ENCODE results near the gene NT5C2. TPM values are rescaled to one million over a fixed set of nuclear protein-coding genes. Genes with fewer than 3 reads are reported as not detected.

NT5C2 gene
- total and polyA plus RNA-seq, 9 donors: 84.1 to 179 (median 124) TPM

GRCh38 chr10:103100620-103101019, 92.5 kb downstream of the NT5C2 start:
- H3K9me3 ChIP-seq (replicated peaks; ENCODE audit: control insufficient read depth, low read depth, low read length): no peaks in the 10 kb centered on the region
- H3K4me3 ChIP-seq (ENCODE audit: low read length): no peak overlapping the region
- H3K27me3 ChIP-seq (ENCODE audit: control insufficient read depth, insufficient read depth, low read length): no peaks in the 10 kb centered on the region
- H3K27ac ChIP-seq (ENCODE audit: low read length): no peak overlapping the region
- WGBS (ENCODE audit: insufficient coverage): no CpG with 5 or more reads among the region's 2 CpGs
- H3K36me3 ChIP-seq (ENCODE audit: control insufficient read depth, insufficient read depth, low read length): peaks cover 30% of the 10 kb centered on the region
- DNase-seq: no peak
- H3K4me1 ChIP-seq (ENCODE audit: control insufficient read depth, insufficient read depth, low read length): no peaks in the 10 kb centered on the region

- Histone ChIP-seq H3K9me3 (replicated peaks; ENCODE audit: control insufficient read depth, low read depth, low read length) (no peaks in the 10 kb centered on the region), H3K4me1 (ENCODE audit: control insufficient read depth, insufficient read depth, low read length) (no peaks in the 10 kb centered on the region), H3K36me3 (ENCODE audit: control insufficient read depth, insufficient read depth, low read length) (peaks cover 39% of the 10 kb centered on the region), H3K27ac (ENCODE audit: low read length) (no peak overlapping the region), H3K27me3 (ENCODE audit: control insufficient read depth, insufficient read depth, low read length) (no peaks in the 10 kb centered on the region), H3K4me3 (ENCODE audit: low read length) (no peak overlapping the region)
- no peak for DNase-seq
These were observed 94.8 kb downstream of the NT5C2 start for GRCh38 chr10:103098240-103098639.

GRCh38 chr10:103096130-103096529, 96.9 kb downstream of the NT5C2 start:
- no peak for DNase-seq
- no CpG with 5 or more reads among the region's 3 CpGs for WGBS (ENCODE audit: insufficient coverage)
- H3K27ac ChIP-seq (ENCODE audit: low read length): no peak overlapping the region
- H3K27me3 ChIP-seq (ENCODE audit: control insufficient read depth, insufficient read depth, low read length): no peaks in the 10 kb centered on the region
- peaks cover 52% of the 10 kb centered on the region for H3K36me3 ChIP-seq (ENCODE audit: control insufficient read depth, insufficient read depth, low read length)
- H3K4me1 ChIP-seq (ENCODE audit: control insufficient read depth, insufficient read depth, low read length): no peaks in the 10 kb centered on the region
- no peak overlapping the region for H3K4me3 ChIP-seq (ENCODE audit: low read length)
- no peaks in the 10 kb centered on the region for H3K9me3 ChIP-seq (replicated peaks; ENCODE audit: control insufficient read depth, low read depth, low read length)

- Histone ChIP-seq H3K4me3 (ENCODE audit: low read length) (no peak overlapping the region), H3K27me3 (ENCODE audit: control insufficient read depth, insufficient read depth, low read length) (no peaks in the 10 kb centered on the region), H3K27ac (ENCODE audit: low read length) (no peak overlapping the region), H3K4me1 (ENCODE audit: control insufficient read depth, insufficient read depth, low read length) (no peaks in the 10 kb centered on the region), H3K36me3 (ENCODE audit: control insufficient read depth, insufficient read depth, low read length) (peaks cover 58% of the 10 kb centered on the region), H3K9me3 (replicated peaks; ENCODE audit: control insufficient read depth, low read depth, low read length) (no peaks in the 10 kb centered on the region)
- DNase-seq: no peak
These were observed 98.1 kb downstream of the NT5C2 start for GRCh38 chr10:103095005-103095404.

GRCh38 chr10:103090911-103091310, 102.2 kb downstream of the NT5C2 start:
- H3K27ac ChIP-seq (ENCODE audit: low read length): no peak overlapping the region
- no peaks in the 10 kb centered on the region for H3K9me3 ChIP-seq (replicated peaks; ENCODE audit: control insufficient read depth, low read depth, low read length)
- peaks cover 69% of the 10 kb centered on the region for H3K36me3 ChIP-seq (ENCODE audit: control insufficient read depth, insufficient read depth, low read length)
- 100% methylated on average over 2 of the region's 7 CpGs for WGBS (ENCODE audit: insufficient coverage)
- H3K4me1 ChIP-seq (ENCODE audit: control insufficient read depth, insufficient read depth, low read length): no peaks in the 10 kb centered on the region
- no peaks in the 10 kb centered on the region for H3K27me3 ChIP-seq (ENCODE audit: control insufficient read depth, insufficient read depth, low read length)
- no peak for DNase-seq
- no peak overlapping the region for H3K4me3 ChIP-seq (ENCODE audit: low read length)

GRCh38 chr10:103089493-103089892, 103.6 kb downstream of the NT5C2 start:
- H3K27me3 ChIP-seq (ENCODE audit: control insufficient read depth, insufficient read depth, low read length): no peaks in the 10 kb centered on the region
- H3K27ac ChIP-seq (ENCODE audit: low read length): no peak overlapping the region
- WGBS (ENCODE audit: insufficient coverage): 94% methylated on average over 6 of the region's 10 CpGs

GRCh38 chr10:103086799-103087198, 106.3 kb downstream of the NT5C2 start:
- Histone ChIP-seq H3K4me3 (ENCODE audit: low read length) (no peak overlapping the region), H3K4me1 (ENCODE audit: control insufficient read depth, insufficient read depth, low read length) (no peaks in the 10 kb centered on the region), H3K27me3 (ENCODE audit: control insufficient read depth, insufficient read depth, low read length) (no peaks in the 10 kb centered on the region), H3K36me3 (ENCODE audit: control insufficient read depth, insufficient read depth, low read length) (peaks cover 67% of the 10 kb centered on the region), H3K9me3 (replicated peaks; ENCODE audit: control insufficient read depth, low read depth, low read length) (no peaks in the 10 kb centered on the region), H3K27ac (ENCODE audit: low read length) (no peak overlapping the region)
- WGBS (ENCODE audit: insufficient coverage): no CpG with 5 or more reads among the region's 2 CpGs
- DNase-seq: no peak

More at GRCh38 chr10:103089493-103089892, 103.6 kb downstream of the NT5C2 start:
- no peak for DNase-seq
- no peak overlapping the region for H3K4me3 ChIP-seq (ENCODE audit: low read length)
- H3K4me1 ChIP-seq (ENCODE audit: control insufficient read depth, insufficient read depth, low read length): no peaks in the 10 kb centered on the region
- H3K36me3 ChIP-seq (ENCODE audit: control insufficient read depth, insufficient read depth, low read length): peaks cover 73% of the 10 kb centered on the region
- no peaks in the 10 kb centered on the region for H3K9me3 ChIP-seq (replicated peaks; ENCODE audit: control insufficient read depth, low read depth, low read length)

GRCh38 chr10:103086261-103086660, 106.8 kb downstream of the NT5C2 start:
- no CpG with 5 or more reads among the region's 2 CpGs for WGBS (ENCODE audit: insufficient coverage)
- no peak for DNase-seq

GRCh38 chr10:103083977-103084320, 109.1 kb downstream of the NT5C2 start:
- H3K27me3 ChIP-seq (ENCODE audit: control insufficient read depth, insufficient read depth, low read length): no peaks in the 10 kb centered on the region
- no peak for DNase-seq
- H3K36me3 ChIP-seq (ENCODE audit: control insufficient read depth, insufficient read depth, low read length): peaks cover 41% of the 10 kb centered on the region
- H3K4me3 ChIP-seq (ENCODE audit: low read length): no peak overlapping the region
- H3K9me3 ChIP-seq (replicated peaks; ENCODE audit: control insufficient read depth, low read depth, low read length): no peaks in the 10 kb centered on the region
- 100% methylated on average over 2 of the region's 5 CpGs for WGBS (ENCODE audit: insufficient coverage)
- H3K27ac ChIP-seq (ENCODE audit: low read length): no peak overlapping the region
- H3K4me1 ChIP-seq (ENCODE audit: control insufficient read depth, insufficient read depth, low read length): no peaks in the 10 kb centered on the region

More at GRCh38 chr10:103086261-103086660, 106.8 kb downstream of the NT5C2 start:
- Histone ChIP-seq H3K4me1 (ENCODE audit: control insufficient read depth, insufficient read depth, low read length) (no peaks in the 10 kb centered on the region), H3K36me3 (ENCODE audit: control insufficient read depth, insufficient read depth, low read length) (peaks cover 62% of the 10 kb centered on the region), H3K27me3 (ENCODE audit: control insufficient read depth, insufficient read depth, low read length) (no peaks in the 10 kb centered on the region), H3K9me3 (replicated peaks; ENCODE audit: control insufficient read depth, low read depth, low read length) (no peaks in the 10 kb centered on the region), H3K27ac (ENCODE audit: low read length) (no peak overlapping the region), H3K4me3 (ENCODE audit: low read length) (no peak overlapping the region)

- 94% methylated on average over 7 of the region's 7 CpGs for WGBS (ENCODE audit: insufficient coverage)
- Histone ChIP-seq H3K9me3 (replicated peaks; ENCODE audit: control insufficient read depth, low read depth, low read length) (no peaks in the 10 kb centered on the region), H3K27ac (ENCODE audit: low read length) (no peak overlapping the region), H3K4me1 (ENCODE audit: control insufficient read depth, insufficient read depth, low read length) (no peaks in the 10 kb centered on the region), H3K36me3 (ENCODE audit: control insufficient read depth, insufficient read depth, low read length) (peaks cover 38% of the 10 kb centered on the region), H3K4me3 (ENCODE audit: low read length) (no peak overlapping the region), H3K27me3 (ENCODE audit: control insufficient read depth, insufficient read depth, low read length) (no peaks in the 10 kb centered on the region)
- DNase-seq: no peak
These were observed 109.7 kb downstream of the NT5C2 start for GRCh38 chr10:103083266-103083976.

GRCh38 chr10:103082683-103083082, 110.4 kb downstream of the NT5C2 start:
- Histone ChIP-seq H3K27ac (ENCODE audit: low read length) (no peak overlapping the region), H3K9me3 (replicated peaks; ENCODE audit: control insufficient read depth, low read depth, low read length) (no peaks in the 10 kb centered on the region), H3K27me3 (ENCODE audit: control insufficient read depth, insufficient read depth, low read length) (no peaks in the 10 kb centered on the region), H3K4me3 (ENCODE audit: low read length) (no peak overlapping the region), H3K36me3 (ENCODE audit: control insufficient read depth, insufficient read depth, low read length) (peaks cover 38% of the 10 kb centered on the region), H3K4me1 (ENCODE audit: control insufficient read depth, insufficient read depth, low read length) (no peaks in the 10 kb centered on the region)
- no CpG with 5 or more reads among the region's 1 CpG for WGBS (ENCODE audit: insufficient coverage)
- DNase-seq: no peak
